Stimulated activated CD4-positive, alpha-beta T cell treated with anti-CD3 and anti-CD28 coated beads, Interleukin-15, amount 100 ng/mL, for 24 hours (primary cell): ENCODE results near the gene LILRB1.
"Not testable (repeated sequence)": the region's sequence is repeated elsewhere in the genome, so short reads cannot be mapped to it uniquely, and the experiment has no call there.

ENCODE experiments used
- DNase-seq: peaks from one replicate; pipeline ENCODE4 v3.0.0-alpha.2; 2020

Gene LILRB1

GRCh38 chr19:54624934-54625730 is 5.2 kb upstream of the LILRB1 start:
- not testable (repeated sequence) for DNase-seq

- DNase-seq = no peak
These were observed 3.5 kb upstream of the LILRB1 start for GRCh38 chr19:54626757-54627156.

- not testable (repeated sequence) for DNase-seq
These were observed 2.4 kb upstream of the LILRB1 start for GRCh38 chr19:54627912-54628311.

- no peak for DNase-seq
These were observed 498 bp downstream of the LILRB1 start for GRCh38 chr19:54630782-54631181.

- not testable (repeated sequence) for DNase-seq
These were observed 1.4 kb downstream of the LILRB1 start for GRCh38 chr19:54631489-54632337.

- not testable (repeated sequence) for DNase-seq
These were observed 2.2 kb downstream of the LILRB1 start for GRCh38 chr19:54632517-54632916.

GRCh38 chr19:54633401-54633800 is 3.1 kb downstream of the LILRB1 start:
- no peak for DNase-seq

- DNase-seq = not testable (repeated sequence)
These were observed 5.8 kb downstream of the LILRB1 start for GRCh38 chr19:54636081-54636480.

- DNase-seq = no peak
These were observed 8.4 kb downstream of the LILRB1 start for GRCh38 chr19:54638683-54639082.

- not testable (repeated sequence) for DNase-seq
These were observed 12.7 kb downstream of the LILRB1 start for GRCh38 chr19:54642953-54643352.

GRCh38 chr19:54643583-54643982 is 13.3 kb downstream of the LILRB1 start:
- DNase-seq = not testable (repeated sequence)

- no peak for DNase-seq
These were observed 13.8 kb downstream of the LILRB1 start for GRCh38 chr19:54644056-54644455.

GRCh38 chr19:54646331-54646841 is 16.1 kb downstream of the LILRB1 start:
- no peak for DNase-seq

- DNase-seq = no peak
These were observed 17.8 kb downstream of the LILRB1 start for GRCh38 chr19:54648129-54648528.

- DNase-seq = no peak
These were observed 19.9 kb downstream of the LILRB1 start for GRCh38 chr19:54650108-54650655.

GRCh38 chr19:54653181-54653809 is 23.0 kb downstream of the LILRB1 start:
- no peak for DNase-seq

- DNase-seq = no peak
These were observed 24.4 kb downstream of the LILRB1 start for GRCh38 chr19:54654447-54655321.

- DNase-seq = no peak
These were observed 29.0 kb downstream of the LILRB1 start for GRCh38 chr19:54659300-54659699.

- no peak for DNase-seq
These were observed 30.0 kb downstream of the LILRB1 start for GRCh38 chr19:54660306-54660705.

GRCh38 chr19:54660964-54661363 is 30.7 kb downstream of the LILRB1 start:
- DNase-seq = no peak

- DNase-seq = no peak
These were observed 31.7 kb downstream of the LILRB1 start for GRCh38 chr19:54661846-54662481.
